B cell (primary cell): ENCODE results near the gene RLN3. TPM values are rescaled to one million over a fixed set of nuclear protein-coding genes. Genes with fewer than 3 reads are reported as not detected.
A peak's percentile ranks its signal among the peaks of the same experiment; 100 is the strongest.

Source experiments
- ATAC-seq: fragments of 200-7000 bp; cut with Tn5 transposase; one replicate; pipeline ENCODE4 v1.10.0; 2021; ENCODE audit warnings: low read depth, mild to moderate bottlenecking, moderate number of reproducible peaks, moderate library complexity
- CTCF ChIA-PET: fragments of 350-600 bp; sonication (Branson Sonifier 250); formaldehyde crosslinking; loops from one replicate; lab custom pipeline; 2021; ENCODE audit warnings: antibody characterized with exemption, inconsistent platforms; lab: Charles Lee
- POLR2A ChIA-PET: fragments of 350-600 bp; sonication (Branson Sonifier 250); formaldehyde crosslinking; loops from one replicate; lab custom pipeline; 2021; ENCODE audit warnings: antibody characterized with exemption; lab: Charles Lee
- DNase-seq: peaks from one replicate; pipeline ENCODE4 v3.0.0; 2013
- H2AFZ ChIP-seq: 2 replicates; pipeline ENCODE4 v1.6.1; 2012; ENCODE audit warnings: mild to moderate bottlenecking, low read depth, low read length; ENCODE audit not compliant: insufficient read depth, poor library complexity, severe bottlenecking
- H3K27ac ChIP-seq, 2 donors: 1 replicate in 1 of 2; 2 replicates in 1 of 2; pipeline ENCODE4 v1.5.1; 2012 to 2013; ENCODE audit warnings: low read length in 2 of 2, mild to moderate bottlenecking in 2 of 2, moderate library complexity in 1 of 2
- H3K27me3 ChIP-seq, 4 experiments: fragments of 200-600 bp in 1 of 4; sonication (generic) in 1 of 4; replicated peaks in 1 of 4; 1 replicate in 2 of 4; 2 replicates in 2 of 4; pipeline versions ENCODE4 v1.6.1 to v1.7.0; 2013 to 2016; ENCODE audit warnings: low read length in 3 of 4, mild to moderate bottlenecking in 2 of 4, mixed read lengths in 1 of 4, moderate library complexity in 1 of 4; ENCODE audit not compliant: insufficient read depth in 4 of 4, control insufficient read depth in 3 of 4; ENCODE audit errors: control extremely low read depth in 1 of 4
- H3K36me3 ChIP-seq, 2 experiments: replicated peaks in 1 of 2; 1 replicate in 1 of 2; 2 replicates in 1 of 2; pipeline versions ENCODE4 v1.6.1 to v1.7.1; 2013; ENCODE audit warnings: low read length in 1 of 2; ENCODE audit not compliant: insufficient read depth in 2 of 2, control insufficient read depth in 1 of 2; ENCODE audit errors: control extremely low read depth in 1 of 2, extremely low read depth in 1 of 2
- H3K4me1 ChIP-seq, 2 donors: fragments of 200-600 bp in 1 of 2; sonication (generic) in 1 of 2; 1 replicate in 1 of 2; 2 replicates in 1 of 2; pipeline versions ENCODE4 v1.5.1 to v1.6.1; 2013 to 2017; ENCODE audit warnings: low read length in 2 of 2; ENCODE audit not compliant: control insufficient read depth in 2 of 2, insufficient read depth in 2 of 2
- H3K4me2 ChIP-seq: replicated peaks from 2 replicates; pipeline ENCODE3; 2012; ENCODE audit warnings: mild to moderate bottlenecking, low read depth, low read length; ENCODE audit not compliant: poor library complexity, severe bottlenecking
- H3K4me3 ChIP-seq, 5 experiments: fragments of 200-600 bp in 1 of 5; sonication (generic) in 1 of 5; 1 replicate in 3 of 5; 2 replicates in 2 of 5; pipeline versions ENCODE4 v1.5.1 to v1.7.0; 2011 to 2016; ENCODE audit warnings: low read length in 4 of 5, mild to moderate bottlenecking in 4 of 5, low read depth in 2 of 5, control low read depth in 1 of 5, moderate library complexity in 1 of 5; ENCODE audit not compliant: insufficient read depth in 1 of 5; ENCODE audit errors: control extremely low read depth in 1 of 5, extremely low read depth in 1 of 5
- H3K79me2 ChIP-seq: fragments of 200-600 bp; sonication (generic); one replicate; pipeline ENCODE4 v1.6.0; 2016; ENCODE audit warnings: low read length; ENCODE audit not compliant: control insufficient read depth, insufficient read depth
- H3K9ac ChIP-seq: fragments of 200-600 bp; sonication (generic); 2 replicates; pipeline ENCODE4 v1.6.1; 2017; ENCODE audit warnings: mild to moderate bottlenecking, low read length, moderate library complexity
- H3K9me3 ChIP-seq, 3 donors: one replicate each; pipeline versions ENCODE4 v1.6.1 to v1.7.1; 2013; ENCODE audit warnings: low read length in 2 of 3; ENCODE audit not compliant: control insufficient read depth in 2 of 3, insufficient read depth in 1 of 3; ENCODE audit errors: control extremely low read depth in 1 of 3
- H4K20me1 ChIP-seq: 2 replicates; pipeline ENCODE4 v1.6.0; 2012; ENCODE audit warnings: mild to moderate bottlenecking, low read length; ENCODE audit not compliant: insufficient read depth, control insufficient read depth, poor library complexity, severe bottlenecking
- H3K27ac Mint-ChIP-seq: one replicate; pipeline ENCODE4 v1.8.0; 2021; ENCODE audit warnings: mixed read lengths
- H3K27me3 Mint-ChIP-seq: one replicate; pipeline ENCODE4 v1.8.0; 2021; ENCODE audit warnings: mixed read lengths
- H3K4me1 Mint-ChIP-seq: one replicate; pipeline ENCODE4 v1.8.0; 2021; ENCODE audit warnings: mixed read lengths
- H3K4me3 Mint-ChIP-seq: one replicate; pipeline ENCODE4 v1.8.0; 2021; ENCODE audit warnings: mixed read lengths
- H3K9me3 Mint-ChIP-seq: one replicate; pipeline ENCODE4 v1.8.0; 2022; ENCODE audit warnings: mixed read lengths; ENCODE audit not compliant: insufficient read depth
- CTCF ChIP-seq: fragments of 200-600 bp; IDR thresholded peaks from one replicate; pipeline ENCODE4 v1.8.0; 2022; ENCODE audit warnings: antibody characterized with exemption, mild to moderate bottlenecking
- EZH2 ChIP-seq: IDR thresholded peaks from 2 replicates; pipeline ENCODE4 v1.6.1; 2012; ENCODE audit warnings: borderline replicate concordance, low read depth, mild to moderate bottlenecking, moderate library complexity, low read length; ENCODE audit not compliant: insufficient read depth, poor library complexity, severe bottlenecking
- WGBS: methylation state at CpG from one replicate; pipeline ENCODE4 v1.1.5; 2013; ENCODE audit warnings: missing lambda C conversion rate; ENCODE audit not compliant: insufficient coverage; 5-methylcytosine and 5-hydroxymethylcytosine counted together
- intact Hi-C: fragments of 100-400 bp; cut with micrococcal nuclease; formaldehyde crosslinking; loops from one replicate; pipeline ENCODE4 v1.10.0; 2022
- polyA plus RNA-seq: library from polyadenylated mRNA; depleted of rRNA; stranded (reverse); fragments of >200 nt; gene quantifications from 2 replicates; pipeline ENCODE4 v1.2.3, GENCODE V29; 2012
- total RNA-seq, 2 donors: library from RNA; stranded (reverse); fragments of 120-200 nt in 1 of 2; gene quantifications; 1 replicate in 1 of 2; 2 replicates in 1 of 2; pipeline versions ENCODE4 v1.2.3 to v1.2.4, GENCODE V29; 2013 to 2022

The RLN3 gene
- total and polyA plus RNA-seq, 2 donors (not counting 1 experiment from before 2014, with no cell fraction given), result 0.42 TPM; not detected in 1

DNA sequence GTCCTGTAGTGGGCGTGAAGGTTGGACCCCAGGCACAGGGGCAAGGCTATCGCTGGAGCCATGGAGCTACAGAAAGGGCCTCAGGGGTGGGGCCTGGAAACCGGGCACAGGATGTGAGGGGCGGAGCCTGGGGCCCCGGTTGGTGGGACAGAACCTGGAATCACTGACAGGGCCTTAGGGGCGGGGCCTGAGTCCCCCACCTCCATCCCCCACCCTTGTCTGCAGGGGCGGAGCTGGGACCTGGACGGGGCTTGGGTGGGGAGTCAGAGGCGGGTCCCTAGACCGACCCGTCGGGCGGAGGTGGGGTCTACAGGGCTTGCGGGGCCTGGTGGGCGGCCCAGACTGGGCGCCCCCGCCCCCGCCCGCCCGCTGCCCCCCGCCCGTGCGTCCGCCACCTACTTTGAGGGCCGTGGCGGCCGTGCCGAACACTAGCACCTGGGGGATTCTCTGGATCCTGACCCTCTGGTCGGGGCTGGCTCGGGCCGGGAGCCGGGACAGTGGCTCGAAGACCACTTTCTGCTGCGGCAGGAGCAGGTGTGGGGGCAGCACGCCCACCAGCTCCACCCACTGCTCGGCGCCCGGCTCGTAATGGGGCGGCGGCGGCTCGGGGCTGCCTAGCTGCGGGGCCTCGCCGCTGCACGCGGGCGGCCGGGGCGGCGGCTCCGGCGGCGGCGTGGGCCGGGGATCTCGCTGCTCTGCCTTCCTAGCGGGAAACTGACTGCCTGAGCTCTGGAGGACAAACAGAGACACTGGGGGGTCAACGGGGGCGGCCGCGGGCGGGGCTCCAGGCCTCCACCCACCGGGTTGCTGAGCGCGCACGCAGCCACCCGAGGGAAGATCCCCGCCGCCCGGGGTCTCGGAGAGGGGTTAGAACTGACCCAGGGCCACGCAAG lies 49.4 kb upstream of the RLN3 start:
- peak overlapping the region; percentile 51 for H3K9ac ChIP-seq
- ATAC-seq, result peak; percentile 48
- peak overlapping the region in 4 of 5 experiments; percentile 31 to 65 (median 48) for H3K4me3 ChIP-seq
- peaks cover 45% of the 10 kb centered on the region for H3K4me1 Mint-ChIP-seq
- H4K20me1 ChIP-seq, result no peaks in the 10 kb centered on the region
- no peaks in the 10 kb centered on the region for H3K9me3 Mint-ChIP-seq
- H3K4me2 ChIP-seq, result peak overlapping the region; percentile 94
- TF ChIP-seq CTCF (no peak), EZH2 (no peak)
- H3K27ac Mint-ChIP-seq, result peak overlapping the region; percentile 67
- peaks cover 0 to 9% of the 10 kb centered on the region in 2 experiments for H3K36me3 ChIP-seq
- peaks cover 33 to 57% of the 10 kb centered on the region in 2 donors for H3K4me1 ChIP-seq
- 18% methylated on average over 69 of the region's 74 CpGs for WGBS
- H3K79me2 ChIP-seq, result peaks cover 3% of the 10 kb centered on the region
- ChIA-PET CTCF (interaction anchor here (0.7 to 1.6 kb wide), 7 partner anchors 8 to 93 kb away, joined by 3 to 6 read pairs (median 3); partner anchors contain the start of genes DCAF15 and IL27RA), POLR2A (interaction anchor here (1.2 to 1.3 kb wide), 2 partner anchors 28 to 53 kb away, joined by 3 read pairs; partner anchors contain the start of genes IL27RA and RFX1)
- H3K27ac ChIP-seq, result peak overlapping the region in 1 of 2 donors; percentile 43
- no peaks in the 10 kb centered on the region for H3K27me3 Mint-ChIP-seq
- peak overlapping the region; percentile 73 for H2AFZ ChIP-seq
- H3K9me3 ChIP-seq, result no peaks in the 10 kb centered on the region
- peak; percentile 52 for DNase-seq
- intact Hi-C loops, result no loop called here
- peaks cover 0 to 7% (median 0%) of the 10 kb centered on the region in 4 experiments for H3K27me3 ChIP-seq
- peak overlapping the region; percentile 56 for H3K4me3 Mint-ChIP-seq
